NOMO-1 treated with dmso at 0.1 percent for 144 hours (cell line): ENCODE data around the gene KBTBD3.
A peak's percentile ranks its signal among the peaks of the same experiment; 100 is the strongest.
"Not testable (repeated sequence)": the region's sequence is repeated elsewhere in the genome, so short reads cannot be mapped to it uniquely, and the experiment has no call there.

Experiments used
- DNase-seq: peaks from one replicate; lab custom pipeline; 2025; ENCODE audit not compliant: unreplicated experiment; lab: John Stamatoyannopoulos, UW

Gene KBTBD3

DNA sequence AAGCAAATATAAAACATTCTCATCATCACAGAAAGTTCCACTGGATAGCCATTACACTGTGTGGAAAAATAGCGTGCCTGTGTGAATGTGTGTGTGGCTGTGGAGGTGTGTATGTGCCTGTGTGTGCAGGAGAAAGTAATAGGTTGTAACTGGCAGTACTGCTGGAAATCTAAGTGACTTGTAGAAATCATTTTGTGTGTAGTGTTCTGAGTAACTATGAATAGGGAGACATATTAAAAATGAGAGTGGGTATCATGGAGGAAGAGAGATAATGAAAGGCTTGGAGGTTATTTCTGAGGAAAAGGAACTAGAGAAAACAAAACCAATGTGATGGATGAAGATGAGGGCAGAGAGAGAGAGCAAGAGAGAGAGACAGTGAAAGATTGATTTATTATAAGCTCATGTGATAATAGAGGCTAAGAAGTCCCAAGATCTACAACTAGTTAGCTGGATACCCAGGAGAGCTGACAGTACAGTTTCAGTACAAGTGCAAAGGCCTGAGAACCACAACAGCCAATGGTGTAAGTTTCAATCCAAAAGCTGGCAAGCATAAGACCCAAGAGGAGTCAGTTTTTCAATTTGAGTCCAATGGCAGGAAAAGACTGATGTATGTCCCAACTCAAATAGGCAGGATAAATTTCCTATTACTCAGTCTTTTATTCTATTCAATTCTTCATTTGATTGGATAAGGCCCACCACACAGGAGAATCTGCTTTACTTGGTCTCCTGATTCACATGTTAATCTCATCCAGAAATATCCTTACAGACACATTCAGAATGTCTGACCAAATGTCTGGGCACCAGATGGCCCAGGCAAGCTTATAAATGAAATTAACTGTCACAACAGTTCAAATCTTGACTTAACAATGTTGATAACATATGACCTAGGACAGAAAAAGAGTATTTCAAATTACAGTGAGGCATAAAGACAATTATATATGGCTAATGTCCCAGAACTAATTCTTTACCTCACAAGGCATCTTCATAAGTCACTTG is 14.9 kb downstream of the KBTBD3 start:
- DNase-seq = no peak

DNA sequence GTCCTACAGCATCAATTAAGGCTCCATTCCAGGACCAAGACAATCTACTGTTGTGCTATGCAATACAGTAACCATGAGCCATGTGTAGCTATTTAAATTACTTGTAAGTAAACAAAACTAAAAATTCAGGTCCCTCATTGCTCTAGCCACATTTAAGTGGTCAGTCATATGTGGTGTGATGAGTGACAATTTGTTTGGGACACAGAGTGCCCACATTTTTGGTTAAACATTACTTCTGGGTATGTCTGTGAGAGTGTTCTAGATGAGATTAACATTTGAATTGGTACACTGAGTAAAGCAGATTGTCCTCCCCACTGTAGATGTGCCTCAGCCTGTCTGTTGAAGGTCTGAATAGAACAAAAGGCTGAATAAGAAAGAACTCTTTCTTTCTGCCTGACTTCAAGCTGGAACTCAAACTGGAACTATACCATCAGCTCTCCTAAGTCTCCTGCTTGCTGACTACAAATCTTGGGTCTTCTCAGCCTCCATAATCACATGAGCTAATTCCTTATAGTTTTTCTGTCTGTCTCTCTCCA is 15.8 kb downstream of the KBTBD3 start:
- DNase-seq = no peak

DNA sequence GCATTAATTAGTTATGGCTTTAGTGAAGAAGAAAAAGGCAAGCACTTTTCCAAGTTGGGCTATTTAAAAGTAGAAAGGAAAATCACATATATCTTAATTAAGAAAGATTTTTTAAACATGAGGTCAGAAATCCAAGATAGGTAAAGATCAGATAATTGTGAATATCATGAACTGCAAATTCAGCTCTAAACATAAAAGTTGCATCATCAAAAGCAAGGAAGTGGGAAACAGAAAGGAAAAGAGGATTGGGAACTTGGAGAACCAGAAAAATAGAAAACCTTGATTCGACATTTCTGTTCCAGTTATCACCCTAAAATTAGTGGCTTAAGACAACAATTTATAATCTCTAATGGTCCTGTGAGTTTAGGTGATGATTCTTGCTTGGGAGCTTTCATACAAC is 17.5 kb downstream of the KBTBD3 start:
- no peak for DNase-seq

DNA sequence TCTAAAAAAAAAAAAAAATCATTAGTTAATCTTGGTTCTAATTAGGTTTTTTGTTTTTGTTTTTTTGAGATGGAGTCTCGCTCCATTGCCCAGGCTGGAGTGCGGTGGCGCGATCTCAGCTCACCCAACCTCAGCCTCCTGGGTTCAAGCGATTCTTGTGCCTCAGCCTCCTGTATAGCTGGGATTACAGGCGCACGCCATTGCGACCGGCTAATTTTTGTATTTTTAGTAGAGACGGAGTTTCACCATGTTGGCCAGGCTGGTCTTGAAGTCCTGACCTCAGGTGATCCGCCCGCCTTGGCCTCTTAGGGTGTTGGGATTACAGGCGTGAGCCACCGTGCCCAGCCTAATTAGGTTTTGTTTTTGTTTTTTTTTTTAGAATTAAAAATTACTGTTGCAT is 18.8 kb downstream of the KBTBD3 start:
- not testable (repeated sequence) for DNase-seq

DNA sequence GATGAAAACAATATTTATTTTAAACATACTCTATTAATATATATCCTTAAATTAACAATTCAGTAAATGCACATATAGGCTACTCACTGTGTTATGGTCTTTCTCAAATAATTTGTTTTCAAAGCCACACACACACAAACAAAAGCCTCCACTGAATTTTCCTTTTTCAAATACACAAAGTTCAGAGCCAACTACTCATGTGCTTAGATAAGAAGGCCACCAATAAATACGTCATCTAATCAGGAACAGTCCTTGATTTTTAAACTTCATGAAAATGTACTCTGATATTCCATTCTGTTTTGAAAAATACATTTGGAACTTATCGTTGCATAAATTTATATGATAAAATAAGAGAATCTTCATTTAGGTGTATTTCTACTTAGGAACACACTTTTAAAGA is 26.0 kb downstream of the KBTBD3 start:
- no peak for DNase-seq

DNA sequence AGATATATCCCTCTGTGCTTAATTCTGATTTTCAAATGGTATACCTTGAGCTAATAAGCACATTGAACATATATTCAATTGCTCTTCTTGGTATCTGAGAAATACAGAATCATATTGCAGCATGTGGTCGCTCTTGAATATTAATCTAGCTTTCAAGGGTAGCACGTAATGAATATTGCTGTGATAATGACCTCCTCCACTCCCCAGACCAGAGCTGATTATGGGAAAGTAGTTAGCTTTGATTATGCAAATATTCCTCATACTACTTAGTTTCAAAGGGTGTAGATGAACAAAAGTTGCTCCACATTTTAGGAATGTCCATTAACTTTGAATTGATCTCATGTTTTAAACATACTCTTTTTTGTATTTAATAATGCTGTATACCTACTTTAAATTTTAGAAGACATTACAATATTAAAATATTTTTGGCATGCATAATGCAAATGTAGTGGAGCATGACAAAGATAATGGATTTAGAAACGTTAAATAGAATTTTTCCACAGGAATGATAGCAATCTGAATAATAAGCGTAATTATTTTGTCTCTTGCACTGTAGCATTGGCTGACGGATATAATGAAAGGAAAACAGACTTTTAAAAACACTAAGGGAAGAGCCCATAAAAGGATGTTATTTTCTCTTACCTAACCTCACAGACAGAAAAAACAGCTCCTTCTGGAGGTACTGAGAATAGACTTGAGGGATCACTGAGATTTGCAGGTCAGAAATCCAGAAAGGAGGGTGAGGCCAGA is 27.2 kb downstream of the KBTBD3 start:
- DNase-seq = no peak

DNA sequence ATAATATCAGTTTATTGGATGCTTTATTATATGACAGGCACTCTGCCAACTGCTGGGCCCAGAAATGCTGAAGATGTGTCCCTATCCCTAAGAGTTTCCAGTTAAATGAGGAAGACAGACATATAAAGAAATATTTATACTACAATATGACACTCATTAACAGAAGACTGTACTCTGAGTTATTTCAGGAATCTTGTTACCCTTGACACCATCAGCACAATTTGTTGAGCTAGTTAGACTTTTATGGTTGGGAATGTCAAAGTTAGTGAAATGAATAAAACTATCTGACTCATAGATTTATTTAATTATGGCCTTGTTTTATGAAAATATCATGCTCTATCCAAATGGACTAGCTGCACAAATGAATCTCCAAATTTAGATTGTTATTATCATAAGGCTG is 29.5 kb downstream of the KBTBD3 start:
- no peak for DNase-seq

DNA sequence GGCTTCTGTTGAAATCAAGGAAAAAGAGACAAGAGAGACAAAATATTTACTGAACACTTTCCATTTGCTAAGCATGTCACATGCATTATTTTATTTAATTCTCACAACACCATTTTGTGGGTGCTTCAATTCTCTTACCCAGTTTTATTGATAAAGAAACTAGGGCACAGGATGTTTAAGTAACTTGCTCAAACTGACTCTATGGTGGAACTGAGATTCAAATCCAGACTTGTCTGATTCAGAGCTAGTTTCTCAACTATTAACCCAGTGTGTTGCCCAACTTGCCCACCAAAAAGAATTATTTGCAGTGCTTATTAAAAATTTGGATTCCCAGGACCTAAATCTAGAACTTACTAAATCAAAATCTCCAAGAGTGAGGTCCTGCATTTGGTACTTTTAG is 33.6 kb downstream of the KBTBD3 start:
- DNase-seq = no peak

DNA sequence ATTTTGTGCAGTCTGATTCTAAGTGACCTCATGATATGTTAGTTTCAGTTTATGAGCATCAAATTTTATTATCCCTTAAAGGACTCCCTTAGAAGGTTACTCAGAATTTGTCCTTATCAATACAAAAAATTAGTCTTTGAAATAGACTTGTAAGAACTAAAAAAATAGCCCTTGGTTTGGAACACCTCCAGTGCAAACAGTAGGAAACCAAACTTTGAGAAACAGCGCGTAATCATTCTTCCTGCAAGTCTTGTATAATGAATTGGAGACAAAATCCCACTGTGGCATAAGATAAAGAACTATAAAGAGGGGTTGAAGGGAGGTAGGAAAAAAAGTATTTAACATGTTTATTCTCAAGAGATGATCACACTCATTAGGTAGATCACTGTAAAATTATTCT is 44.3 kb downstream of the KBTBD3 start:
- DNase-seq = no peak

DNA sequence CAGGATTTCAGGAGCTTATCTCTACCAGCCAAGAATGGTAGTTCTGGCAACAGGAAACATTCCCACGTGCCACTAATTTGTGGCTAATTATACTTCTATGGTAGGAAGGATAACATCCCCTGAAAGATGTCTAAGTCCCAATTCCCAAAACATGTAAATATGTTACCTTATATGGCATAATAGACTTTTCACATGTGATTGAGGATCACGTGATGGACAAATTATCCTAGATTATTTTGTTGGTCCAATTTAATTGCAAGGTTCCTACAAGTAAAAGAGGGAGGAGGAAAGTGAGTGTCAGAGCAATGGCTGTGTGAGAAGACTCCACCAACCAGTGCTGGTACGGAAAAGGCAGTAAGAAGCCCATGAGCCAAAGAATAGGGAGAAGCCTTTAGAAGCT is 45.2 kb downstream of the KBTBD3 start:
- no peak for DNase-seq

DNA sequence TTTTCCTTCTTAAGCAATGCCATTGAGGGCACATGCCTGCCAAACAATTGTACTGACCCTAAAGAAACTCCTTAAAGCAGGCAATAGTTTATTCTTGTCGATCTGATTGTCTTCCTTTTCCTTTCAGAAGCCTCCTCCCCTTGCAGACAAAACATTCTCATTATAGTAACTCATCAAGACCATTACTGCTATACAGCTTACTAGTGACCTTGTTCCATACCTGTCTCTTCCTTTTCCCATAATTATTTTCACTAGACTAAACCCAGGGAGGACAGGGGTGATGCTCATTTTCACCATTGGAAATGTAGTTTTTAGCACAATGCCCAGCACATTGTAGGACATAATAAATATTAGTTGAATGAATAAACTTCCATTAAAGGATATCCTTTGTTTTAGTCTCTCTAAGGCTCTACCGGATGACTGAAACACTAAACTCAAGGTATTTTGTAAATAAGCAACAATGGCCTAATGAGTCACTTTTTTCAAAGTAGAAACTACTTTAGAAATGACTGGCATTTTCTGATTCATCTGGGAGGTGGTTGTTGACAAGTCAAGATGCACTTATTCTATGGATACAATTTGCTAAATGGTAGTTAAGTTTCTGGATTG is 45.8 kb downstream of the KBTBD3 start:
- no peak for DNase-seq

DNA sequence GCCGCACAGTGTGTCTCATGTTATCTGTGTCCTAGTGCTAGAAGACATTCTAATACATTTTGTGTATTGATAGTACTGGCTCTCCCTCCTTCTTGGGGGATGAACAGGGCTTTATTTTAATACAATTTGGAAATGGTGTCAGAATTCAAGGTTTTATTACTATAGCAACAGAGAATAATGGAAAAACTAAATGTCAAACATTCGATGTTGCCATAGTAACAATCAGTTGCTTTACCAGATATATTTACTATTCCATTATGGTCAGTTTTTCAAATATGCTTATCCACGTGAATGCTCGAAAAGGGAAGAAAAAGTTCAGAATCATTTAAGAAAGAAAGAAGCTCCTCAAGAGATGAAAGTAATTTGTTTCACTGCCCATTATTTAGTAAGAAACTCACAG is 46.5 kb downstream of the KBTBD3 start:
- no peak for DNase-seq

DNA sequence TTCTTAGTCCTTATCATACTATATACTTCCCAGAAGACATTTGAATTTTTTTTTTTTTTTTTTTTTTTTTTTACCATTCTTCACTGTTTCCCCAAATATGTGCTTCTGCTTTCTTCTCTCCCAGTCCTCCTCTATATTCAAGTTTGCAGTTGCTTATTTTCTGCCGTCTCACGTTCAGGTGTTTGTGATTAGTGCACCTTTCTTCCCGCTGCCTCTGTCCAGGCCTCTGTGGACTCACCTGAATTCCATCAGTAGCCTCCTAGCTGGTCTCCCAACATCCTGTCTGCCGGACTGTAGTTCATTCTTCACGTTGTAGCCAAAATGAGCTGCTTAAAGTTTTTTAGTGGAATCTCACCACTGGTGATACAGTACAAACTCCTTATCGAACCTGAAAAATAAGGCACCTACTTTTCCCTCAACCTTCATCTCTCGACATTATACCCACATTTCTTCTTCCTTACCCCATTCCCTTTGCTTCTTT is 54.3 kb downstream of the KBTBD3 start:
- DNase-seq = no peak

DNA sequence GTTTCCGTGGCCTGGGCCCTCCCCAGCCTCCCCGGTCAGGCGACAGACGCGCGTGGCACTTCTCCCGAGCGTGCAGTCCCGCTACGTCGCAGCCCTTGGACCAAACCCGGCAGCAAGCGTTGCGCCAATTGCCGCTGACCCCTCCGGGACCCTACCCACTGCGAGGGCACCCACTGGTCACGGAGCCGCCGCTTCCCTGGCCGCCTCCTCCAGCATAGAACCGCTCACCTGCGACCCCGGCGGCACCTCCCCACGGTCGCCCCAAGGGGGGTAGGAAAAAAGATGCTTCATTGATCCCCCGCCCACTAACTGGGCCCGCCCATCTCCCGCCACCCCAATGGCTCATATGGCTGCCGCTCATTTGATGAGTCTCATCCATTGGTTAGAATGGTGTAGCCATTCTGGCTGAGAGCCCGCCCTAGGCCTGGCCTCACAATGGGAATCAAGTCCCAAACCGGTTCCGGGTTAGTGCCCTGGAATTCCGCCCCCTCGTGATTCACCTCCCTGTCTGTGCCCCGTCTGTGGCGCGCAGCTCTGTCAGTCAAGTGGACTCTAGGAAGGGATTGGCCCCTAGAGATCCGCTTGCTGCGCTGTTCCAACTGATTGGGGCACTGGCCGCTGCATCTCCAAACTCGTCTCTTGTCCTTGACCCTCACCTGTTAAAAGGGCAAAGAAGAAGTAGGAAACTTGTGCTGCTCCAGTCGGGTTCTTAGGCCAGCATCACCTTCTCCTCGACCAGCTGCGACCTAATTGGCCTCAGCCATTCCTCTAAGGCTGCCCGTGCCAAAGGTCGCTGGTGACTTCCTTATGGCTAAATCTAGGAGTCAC is 55.0 kb downstream of the KBTBD3 start, which contains the start of gene MSANTD4:
MSANTD4 (minus strand) TSS at position 274 of the 828 bp plus-strand sequence. CDS start 11,323 bp downstream, outside the sequence.
- DNase-seq = peak; percentile 97

DNA sequence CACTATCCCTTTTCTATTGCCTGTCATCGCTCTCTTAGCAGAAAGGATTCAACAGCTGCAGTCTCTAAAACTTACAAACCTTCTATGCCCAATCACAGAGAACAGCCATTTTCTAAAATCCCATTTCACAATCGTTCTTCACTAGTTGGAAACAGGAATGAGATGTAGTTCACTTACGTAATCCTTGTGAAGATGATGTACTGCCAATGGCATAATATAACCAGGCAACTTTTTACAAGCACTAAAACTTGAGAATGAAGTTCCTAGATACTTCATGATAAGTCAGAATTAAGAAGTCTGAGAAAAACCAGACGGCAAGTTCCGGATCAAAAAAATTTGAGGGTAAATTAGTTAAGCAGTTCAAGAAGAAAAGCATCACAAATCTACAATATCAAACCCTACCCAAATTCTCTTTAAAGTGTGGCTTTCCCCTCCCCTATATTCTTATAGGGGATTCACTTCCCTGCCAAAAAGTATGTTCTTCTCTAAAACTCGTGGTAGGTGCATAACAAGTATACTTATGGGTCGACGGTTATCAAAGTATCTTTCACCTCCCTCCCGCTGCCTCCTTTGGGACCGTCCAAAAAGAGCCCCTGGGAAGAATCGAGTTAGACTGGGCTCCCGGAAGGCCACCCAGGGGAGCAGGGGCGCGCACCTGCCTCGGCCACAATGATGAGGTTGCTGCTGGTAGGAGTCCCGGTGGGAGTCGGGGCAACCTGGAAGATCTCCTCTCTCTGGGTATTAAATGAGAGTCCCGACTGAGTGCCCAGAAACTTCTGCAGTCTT is 55.8 kb downstream of the KBTBD3 start:
- no peak for DNase-seq

DNA sequence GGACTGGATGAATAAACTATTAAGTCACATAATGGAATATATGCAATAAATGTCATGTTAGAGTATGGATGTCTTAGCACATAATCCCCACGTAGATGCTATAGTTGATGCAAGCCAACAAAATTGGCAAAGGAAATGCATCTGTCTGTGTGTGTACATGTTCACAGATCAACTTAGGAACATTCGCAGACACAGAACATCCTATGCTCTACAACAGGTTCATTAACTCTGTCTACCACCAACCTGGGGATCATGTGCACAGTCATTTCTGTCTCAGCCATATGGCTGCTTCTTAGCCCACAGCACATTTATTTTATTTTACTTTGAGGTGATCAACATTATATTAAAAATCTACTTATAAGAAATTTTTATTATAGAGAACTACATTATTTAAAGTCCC is 60.1 kb downstream of the KBTBD3 start:
- no peak for DNase-seq

DNA sequence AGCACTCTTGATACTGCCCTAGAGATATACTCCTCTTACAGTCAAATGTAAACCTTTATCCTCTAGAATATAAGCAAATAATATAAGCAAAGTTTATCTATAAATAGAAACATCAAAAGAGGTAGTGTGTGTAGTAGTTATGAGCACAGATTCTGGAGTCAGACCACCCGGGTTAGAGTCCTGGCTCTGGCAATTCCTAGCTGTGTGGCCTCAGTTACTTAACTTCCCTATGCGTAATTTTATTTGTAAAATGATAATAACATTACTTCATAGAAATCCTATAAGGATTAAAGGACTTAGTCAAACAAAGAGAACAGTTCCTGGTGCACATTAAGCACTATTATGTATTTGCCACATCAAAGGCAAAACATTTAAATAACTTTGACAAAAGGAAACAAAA is 62.1 kb downstream of the KBTBD3 start:
- no peak for DNase-seq

DNA sequence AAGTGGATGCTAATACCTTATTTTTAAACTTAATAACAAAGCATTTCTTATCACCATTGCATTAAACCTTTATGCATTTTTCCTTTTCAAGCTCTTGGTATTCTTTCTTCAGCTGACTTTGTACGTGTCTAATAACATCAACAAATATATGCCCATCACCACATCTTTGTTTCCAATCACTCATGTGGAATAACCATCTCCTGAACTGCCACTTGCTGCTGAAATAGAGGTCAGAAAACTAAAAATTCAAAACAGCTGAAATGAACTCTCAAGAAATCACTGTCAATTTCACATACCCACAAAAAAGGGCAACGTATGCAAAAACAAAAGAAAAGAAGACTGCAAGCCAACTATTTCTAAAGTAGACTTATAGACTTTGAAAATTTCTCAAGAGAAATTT is 62.5 kb downstream of the KBTBD3 start:
- no peak for DNase-seq

DNA sequence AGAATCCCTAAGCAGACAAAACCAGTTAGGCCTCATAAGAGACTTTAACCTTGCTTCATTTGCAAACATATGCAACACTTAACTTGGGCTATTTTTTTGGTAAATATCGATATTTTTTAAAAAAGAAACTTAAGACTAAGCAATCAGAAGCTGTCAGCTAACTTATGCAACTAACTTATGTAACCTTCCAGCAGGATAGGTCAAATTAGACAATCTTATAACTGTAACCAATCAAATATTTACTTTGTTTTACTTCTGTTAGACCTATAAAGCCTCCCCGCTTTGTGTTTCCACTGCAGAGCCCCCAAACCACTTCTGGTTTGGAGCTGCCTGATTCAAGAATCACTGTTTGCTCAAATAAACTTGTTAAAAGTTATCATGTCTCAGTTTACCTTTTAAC is 63.1 kb downstream of the KBTBD3 start:
- DNase-seq = no peak

DNA sequence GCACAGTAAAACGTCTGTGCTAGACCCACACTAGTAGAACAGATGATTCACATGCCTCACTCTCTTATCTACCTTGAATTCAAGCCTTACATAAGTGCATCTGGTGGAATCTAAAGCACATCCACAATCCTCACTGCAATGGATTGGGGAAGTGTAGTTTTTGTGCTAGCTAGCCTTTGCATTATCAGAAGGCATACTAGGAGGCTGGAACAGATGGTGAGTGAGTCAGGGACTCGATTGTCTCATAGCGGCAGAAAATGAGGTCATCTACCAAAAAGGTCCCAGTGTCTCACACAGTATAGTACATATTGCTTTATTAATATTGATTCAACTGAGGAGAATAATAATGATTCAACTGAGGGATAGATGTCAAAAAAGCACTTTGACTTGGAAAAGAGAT is 64.4 kb downstream of the KBTBD3 start:
- DNase-seq = no peak
